Fibroblast of upper back skin (primary cell): ENCODE measurements around the gene ARRDC2.
A peak's percentile ranks its signal among the peaks of the same experiment; 100 is the strongest.
"Not testable (repeated sequence)": the region's sequence is repeated elsewhere in the genome, so short reads cannot be mapped to it uniquely, and the experiment has no call there.

Experiments used
- DNase-seq: peaks from one replicate; pipeline ENCODE4 v3.0.0-alpha.2; 2013

Gene ARRDC2

GRCh38 chr19:18007917-18008673 lies at the start of gene ARRDC2:
TSS of gene ARRDC2 (plus strand) at chr19:18008170. CDS start at chr19:18008311, 141 bp downstream.
- peak; percentile 92 for DNase-seq

GRCh38 chr19:17963936-17964691 lies 43.9 kb upstream of the ARRDC2 start:
- DNase-seq, result no peak

GRCh38 chr19:17965370-17966128 lies 42.4 kb upstream of the ARRDC2 start:
- DNase-seq, result no peak

- no peak for DNase-seq
These were observed 41.9 kb upstream of the ARRDC2 start for GRCh38 chr19:17966129-17966483.

GRCh38 chr19:17966550-17967256 lies 41.3 kb upstream of the ARRDC2 start, which contains the start of gene KCNN1:
TSS of gene KCNN1 (plus strand) at chr19:17967107. CDS start at chr19:17973889, 6,782 bp downstream.
- no peak for DNase-seq

GRCh38 chr19:17967257-17968051 lies 40.5 kb upstream of the ARRDC2 start:
- DNase-seq, result no peak

GRCh38 chr19:17968362-17968761 lies 39.6 kb upstream of the ARRDC2 start:
- DNase-seq, result no peak

- no peak for DNase-seq
These were observed 38.7 kb upstream of the ARRDC2 start for GRCh38 chr19:17969096-17969792.

- DNase-seq, result no peak
These were observed 35.7 kb upstream of the ARRDC2 start for GRCh38 chr19:17972230-17972629.

GRCh38 chr19:17973759-17974158 lies 34.2 kb upstream of the ARRDC2 start:
- no peak for DNase-seq

GRCh38 chr19:17974551-17974950 lies 33.4 kb upstream of the ARRDC2 start:
- DNase-seq, result no peak

GRCh38 chr19:17975032-17975431 lies 32.9 kb upstream of the ARRDC2 start:
- DNase-seq, result no peak

- no peak for DNase-seq
These were observed 30.9 kb upstream of the ARRDC2 start for GRCh38 chr19:17977021-17977420.

GRCh38 chr19:17977488-17977887 lies 30.5 kb upstream of the ARRDC2 start:
- no peak for DNase-seq

GRCh38 chr19:17981611-17982010 lies 26.4 kb upstream of the ARRDC2 start:
- DNase-seq, result no peak

GRCh38 chr19:17982430-17982829 lies 25.5 kb upstream of the ARRDC2 start:
- DNase-seq, result no peak

GRCh38 chr19:17985037-17985818 lies 22.7 kb upstream of the ARRDC2 start:
- no peak for DNase-seq

- not testable (repeated sequence) for DNase-seq
These were observed 21.4 kb upstream of the ARRDC2 start for GRCh38 chr19:17986569-17986968.

GRCh38 chr19:17988161-17988560 lies 19.8 kb upstream of the ARRDC2 start:
- no peak for DNase-seq

GRCh38 chr19:17989425-17990094 lies 18.4 kb upstream of the ARRDC2 start:
- DNase-seq, result no peak
